PC-3 (cell line): ENCODE data around the gene GRAMD2A. TPM values are rescaled to one million over a fixed set of nuclear protein-coding genes. Genes with fewer than 3 reads are reported as not detected.

ENCODE experiments used
- ATAC-seq: fragments of 200-7000 bp; cut with Tn5 transposase; 2 replicates; pipeline ENCODE4 v1.9.1; 2020; ENCODE audit warnings: mild to moderate bottlenecking, moderate library complexity
- BruUV-seq: library from RNA; stranded (reverse); fragments of 400-500 nt; replicated peaks from 2 replicates; lab custom pipeline; 2021; lab: Mats Ljungman, UMichigan
- CTCF ChIA-PET: fragments of 300-600 bp; sonication (Branson Sonifier 250); formaldehyde crosslinking; loops from one replicate; lab custom pipeline; 2022; ENCODE audit warnings: antibody characterized with exemption; lab: Charles Lee
- POLR2A ChIA-PET: fragments of 300-600 bp; sonication (Branson Sonifier 250); formaldehyde crosslinking; loops from one replicate; lab custom pipeline; 2022; ENCODE audit warnings: antibody characterized with exemption; ENCODE audit not compliant: unreplicated experiment; lab: Charles Lee
- DNase-seq: peaks from one replicate; pipeline ENCODE4 v3.0.0-alpha.2; 2015
- H2AFZ ChIP-seq: fragments of 300-600 bp; sonication (generic); 2 replicates; pipeline ENCODE4 v1.6.0; 2016; ENCODE audit warnings: antibody characterized with exemption, low read length
- H3F3A ChIP-seq: fragments of 300-600 bp; sonication (generic); one replicate; pipeline ENCODE4 v1.6.0; 2017; ENCODE audit warnings: antibody characterized with exemption, low read length, control low read depth, mild to moderate bottlenecking; ENCODE audit not compliant: unreplicated experiment
- H3K27ac ChIP-seq: fragments of 300-600 bp; sonication (generic); 2 replicates; pipeline ENCODE4 v1.5.1; 2016; ENCODE audit warnings: mild to moderate bottlenecking, low read length
- H3K27me3 ChIP-seq: fragments of 300-600 bp; sonication (generic); 2 replicates; pipeline ENCODE4 v1.6.1; 2016; ENCODE audit warnings: low read length, mixed read lengths
- H3K36me3 ChIP-seq: fragments of 300-600 bp; sonication (generic); 2 replicates; pipeline ENCODE4 v1.6.1; 2016; ENCODE audit warnings: low read depth, mixed run types, low read length, mixed read lengths
- H3K4me1 ChIP-seq: fragments of 300-600 bp; sonication (generic); 2 replicates; pipeline ENCODE4 v1.5.1; 2016; ENCODE audit warnings: low read length; ENCODE audit not compliant: insufficient read depth
- H3K4me2 ChIP-seq: fragments of 300-600 bp; sonication (generic); 2 replicates; pipeline ENCODE4 v1.6.0; 2016; ENCODE audit warnings: low read length
- H3K4me3 ChIP-seq: fragments of 300-600 bp; sonication (generic); 2 replicates; pipeline ENCODE4 v1.5.1; 2016; ENCODE audit warnings: mild to moderate bottlenecking, low read length, mixed read lengths
- H3K79me2 ChIP-seq: fragments of 300-600 bp; sonication (generic); 2 replicates; pipeline ENCODE4 v1.6.1; 2017; ENCODE audit warnings: low read length, mixed read lengths
- H3K9ac ChIP-seq: fragments of 300-600 bp; sonication (generic); 2 replicates; pipeline ENCODE4 v1.6.0; 2016; ENCODE audit warnings: mild to moderate bottlenecking, low read length
- H3K9me2 ChIP-seq: fragments of 300-600 bp; sonication (generic); replicated peaks from 2 replicates; pipeline ENCODE4 v1.6.1; 2016; ENCODE audit warnings: mixed run types, low read length, mixed read lengths
- H3K9me3 ChIP-seq: fragments of 300-600 bp; sonication (generic); 2 replicates; pipeline ENCODE4 v1.6.1; 2016; ENCODE audit warnings: low read length, mixed read lengths
- H4K20me1 ChIP-seq: fragments of 300-600 bp; sonication (generic); 2 replicates; pipeline ENCODE4 v1.6.1; 2016; ENCODE audit warnings: low read length, mixed read lengths
- CTCF ChIP-seq: fragments of 300-600 bp; sonication (generic); conservative IDR thresholded peaks from 2 replicates; pipeline ENCODE4 v1.5.1; 2017; ENCODE audit warnings: antibody characterized with exemption, low read depth, mild to moderate bottlenecking, low read length
- EZH2 ChIP-seq: fragments of 300-600 bp; sonication (generic); IDR thresholded peaks from one replicate; pipeline ENCODE4 v1.6.1; 2017; ENCODE audit warnings: antibody characterized with exemption, mild to moderate bottlenecking, low read length; ENCODE audit not compliant: unreplicated experiment
- EZH2phosphoT487 ChIP-seq: fragments of 300-600 bp; sonication (generic); IDR thresholded peaks from 2 replicates; pipeline ENCODE4 v1.6.1; 2018; ENCODE audit warnings: mild to moderate bottlenecking, antibody characterized with exemption, low read length, borderline replicate concordance
- intact Hi-C: fragments of 100-400 bp; cut with micrococcal nuclease; formaldehyde crosslinking; loops from 2 replicates; pipeline ENCODE4 v1.9.0; 2023
- total RNA-seq: library from RNA; depleted of rRNA; stranded (reverse); fragments of >200 nt; gene quantifications from 2 replicates; pipeline ENCODE4 v1.2.3, GENCODE V29; 2014

Gene GRAMD2A
- total RNA-seq, 1 experiment from 2014 or later, result 0.07 TPM

- H2AFZ ChIP-seq, result peak overlapping the region; percentile 97
- H3K9ac ChIP-seq, result peak overlapping the region; percentile 73
- no peak overlapping the region for H3K27ac ChIP-seq
- peaks cover 10% of the 10 kb centered on the region; the same call in 1 of the 2 replicates for H3K4me1 ChIP-seq
- intact Hi-C loops, result loop anchor here (10.0 kb wide), 1 partner anchor 82 kb away; no protein-coding TSS in a partner anchor
- ChIA-PET CTCF (interaction anchor here (0.5 kb wide), 1 partner anchor 373 kb away, joined by 5 read pairs; no protein-coding TSS in a partner anchor), POLR2A (no interaction called here)
- no peaks in the 10 kb centered on the region for H3K9me2 ChIP-seq
- peak; percentile 16 for ATAC-seq
- H3K36me3 ChIP-seq, result no peaks in the 10 kb centered on the region
- H3K4me2 ChIP-seq, result peak overlapping the region; percentile 97
- no peaks in the 10 kb centered on the region for H3K27me3 ChIP-seq
- H3F3A ChIP-seq, result no peaks in the 10 kb centered on the region
- peak; percentile 19 for DNase-seq
- 0 out of 2 replicates have a peak, but pooled peaks cover 4% of the 10 kb centered on the region for H4K20me1 ChIP-seq
- H3K9me3 ChIP-seq, result no peaks in the 10 kb centered on the region
- TSS peak; percentile 31 for BruUV-seq
- H3K4me3 ChIP-seq, result peak overlapping the region; percentile 78
- H3K79me2 ChIP-seq, result peaks cover 40% of the 10 kb centered on the region
- TF ChIP-seq CTCF (no peak), EZH2phosphoT487 (no peak), EZH2 (no peak)
Observed at GRCh38 chr15:72116731-72117485, 80.7 kb downstream of the GRAMD2A start.

DNA sequence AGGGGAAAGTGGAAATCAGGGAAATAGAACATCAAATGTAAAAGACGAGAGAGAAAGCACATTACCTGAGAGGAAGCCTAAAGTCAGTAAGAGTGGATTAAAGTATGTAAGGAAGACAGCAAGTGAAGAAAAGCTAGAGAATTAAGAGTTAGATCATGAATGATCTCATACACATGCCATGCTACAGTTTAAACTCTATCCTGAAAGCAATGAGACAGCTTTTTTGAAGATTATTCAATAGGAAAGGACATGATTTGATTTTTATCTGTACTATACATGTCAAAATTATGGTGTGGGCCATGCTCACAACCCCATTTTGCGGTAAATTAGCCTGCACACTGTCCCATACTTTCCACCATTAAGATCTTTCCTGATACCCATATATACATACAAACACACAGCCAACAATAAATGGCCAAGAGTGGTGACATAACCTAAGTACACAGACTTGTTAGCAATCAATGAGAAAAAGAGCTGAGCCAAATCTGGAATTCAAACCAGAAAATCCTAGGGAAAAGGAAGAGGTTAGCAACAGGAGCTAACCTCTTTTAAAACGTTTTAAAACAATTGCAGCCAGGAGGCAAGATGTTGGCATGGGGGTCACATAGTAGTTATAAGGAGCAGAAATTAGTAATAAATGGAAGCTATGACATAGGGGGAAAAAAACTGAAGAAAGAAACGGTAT is 84.1 kb downstream of the GRAMD2A start:
- Histone ChIP-seq H3K36me3 (no peaks in the 10 kb centered on the region), H3K27ac (no peak overlapping the region), H3K4me3 (no peak overlapping the region), H3K4me2 (no peak overlapping the region), H2AFZ (no peak overlapping the region), H3K9ac (no peak overlapping the region), H3K27me3 (no peaks in the 10 kb centered on the region), H3K79me2 (peaks cover 51% of the 10 kb centered on the region), H4K20me1 (0 out of 2 replicates have a peak, but pooled peaks cover 4% of the 10 kb centered on the region), H3K4me1 (peaks cover 8% of the 10 kb centered on the region; the same call in 1 of the 2 replicates), H3K9me2 (no peaks in the 10 kb centered on the region), H3F3A (no peaks in the 10 kb centered on the region), H3K9me3 (no peaks in the 10 kb centered on the region)
- no TSS peak for BruUV-seq
- ATAC-seq (no peak), DNase-seq (no peak)
- intact Hi-C loops, result loop anchor here (10.0 kb wide), 1 partner anchor 79 kb away; no protein-coding TSS in a partner anchor
- ChIA-PET CTCF (no interaction called here), POLR2A (no interaction called here)
- no peak for TF ChIP-seq EZH2phosphoT487
- TF ChIP-seq EZH2, result no peak
- no peak for TF ChIP-seq CTCF
